H9 (cell line): ENCODE results near the gene JAKMIP1. TPM values are rescaled to one million over a fixed set of nuclear protein-coding genes. Genes with fewer than 3 reads are reported as not detected.

Experiments used
- DNase-seq: peaks from one replicate; pipeline ENCODE4 v3.0.0-alpha.2; 2017
- H2AFZ ChIP-seq: one replicate; pipeline ENCODE4 v1.6.1; 2013; ENCODE audit warnings: mild to moderate bottlenecking, low read length, control low read depth, moderate library complexity
- H2AK5ac ChIP-seq: 2 replicates; pipeline ENCODE4 v1.6.1; 2013; ENCODE audit warnings: low read length, control low read depth, mixed read lengths; ENCODE audit not compliant: insufficient read length
- H2BK120ac ChIP-seq: one replicate; pipeline ENCODE4 v1.6.1; 2013; ENCODE audit warnings: low read depth, mild to moderate bottlenecking, low read length, control low read depth, inconsistent platforms; ENCODE audit not compliant: poor library complexity, severe bottlenecking
- H2BK12ac ChIP-seq: 2 replicates; pipeline ENCODE4 v1.6.1; 2013; ENCODE audit warnings: low read length, control low read depth, mixed read lengths, low read depth; ENCODE audit not compliant: insufficient read length
- H2BK15ac ChIP-seq: 2 replicates; pipeline ENCODE4 v1.6.1; 2013; ENCODE audit warnings: low read depth, low read length, control low read depth
- H2BK20ac ChIP-seq: one replicate; pipeline ENCODE4 v1.6.1; 2013; ENCODE audit warnings: low read depth, mild to moderate bottlenecking, low read length, control low read depth, inconsistent platforms; ENCODE audit not compliant: poor library complexity, severe bottlenecking
- H2BK5ac ChIP-seq: 2 replicates; pipeline ENCODE4 v1.6.1; 2013; ENCODE audit warnings: low read length, control low read depth, mixed read lengths; ENCODE audit not compliant: insufficient read length
- H3K14ac ChIP-seq: 2 replicates; pipeline ENCODE4 v1.6.1; 2013; ENCODE audit warnings: low read length, control low read depth; ENCODE audit not compliant: insufficient read depth
- H3K18ac ChIP-seq: 2 replicates; pipeline ENCODE4 v1.6.1; 2013; ENCODE audit warnings: low read depth, mild to moderate bottlenecking, mixed read lengths, low read length, control low read depth; ENCODE audit not compliant: insufficient read length
- H3K23ac ChIP-seq: 2 replicates; pipeline ENCODE4 v1.6.1; 2013; ENCODE audit warnings: low read length, control low read depth, mixed read lengths, low read depth; ENCODE audit not compliant: insufficient read length
- H3K23me2 ChIP-seq: 2 replicates; pipeline ENCODE4 v1.6.1; 2013; ENCODE audit warnings: low read depth, mild to moderate bottlenecking, mixed read lengths, low read length, control low read depth; ENCODE audit not compliant: insufficient read length, poor library complexity, severe bottlenecking
- H3K27ac ChIP-seq: 2 replicates; pipeline ENCODE4 v1.5.1; 2013; ENCODE audit warnings: low read length, control low read depth, mixed read lengths, low read depth; ENCODE audit not compliant: insufficient read length
- H3K27me3 ChIP-seq: 2 replicates; pipeline ENCODE4 v1.6.1; 2013; ENCODE audit warnings: low read length, control low read depth, inconsistent platforms; ENCODE audit not compliant: insufficient read depth
- H3K4ac ChIP-seq: 2 replicates; pipeline ENCODE4 v1.6.1; 2013; ENCODE audit warnings: low read depth, mild to moderate bottlenecking, control low read depth, inconsistent platforms, low read length, moderate library complexity
- H3K4me1 ChIP-seq: 2 replicates; pipeline ENCODE4 v1.6.1; 2013; ENCODE audit warnings: low read length, control low read depth, inconsistent platforms; ENCODE audit not compliant: insufficient read depth
- H3K4me2 ChIP-seq: 2 replicates; pipeline ENCODE4 v1.6.1; 2013; ENCODE audit warnings: low read length, control low read depth, mixed read lengths; ENCODE audit not compliant: insufficient read length, insufficient read depth
- H3K56ac ChIP-seq: 2 replicates; pipeline ENCODE4 v1.6.1; 2013; ENCODE audit warnings: low read depth, mild to moderate bottlenecking, mixed read lengths, low read length, control low read depth; ENCODE audit not compliant: insufficient read length
- H3K79me1 ChIP-seq: 2 replicates; pipeline ENCODE4 v1.6.1; 2013; ENCODE audit warnings: low read depth, mild to moderate bottlenecking, moderate library complexity, low read length, control low read depth, inconsistent platforms; ENCODE audit not compliant: insufficient read depth, poor library complexity, severe bottlenecking
- H3K79me2 ChIP-seq: 2 replicates; pipeline ENCODE4 v1.6.1; 2013; ENCODE audit warnings: low read length, control low read depth, inconsistent platforms; ENCODE audit not compliant: insufficient read depth
- H3K9ac ChIP-seq: 2 replicates; pipeline ENCODE4 v1.6.1; 2013; ENCODE audit warnings: low read length, control low read depth, mixed read lengths; ENCODE audit not compliant: insufficient read length; ENCODE audit errors: extremely low read depth
- H3K9me3 ChIP-seq: one replicate; pipeline ENCODE4 v1.6.1; 2013; ENCODE audit warnings: low read depth, low read length, inconsistent platforms; ENCODE audit not compliant: control insufficient read depth
- H3T11ph ChIP-seq: one replicate; pipeline ENCODE4 v1.6.1; 2013; ENCODE audit warnings: mild to moderate bottlenecking, low read length, control low read depth, inconsistent platforms
- H4K20me1 ChIP-seq: one replicate; pipeline ENCODE4 v1.6.1; 2013; ENCODE audit not compliant: control insufficient read depth, insufficient read length, insufficient read depth
- H4K5ac ChIP-seq: 2 replicates; pipeline ENCODE4 v1.6.1; 2013; ENCODE audit warnings: low read depth, mild to moderate bottlenecking, mixed read lengths, low read length, control low read depth; ENCODE audit not compliant: insufficient read length
- H4K8ac ChIP-seq: replicated peaks from 2 replicates; pipeline ENCODE4 v1.6.1; 2013; ENCODE audit warnings: low read length, control low read depth, mixed read lengths, low read depth; ENCODE audit not compliant: insufficient read length
- H4K91ac ChIP-seq: 2 replicates; pipeline ENCODE4 v1.6.1; 2013; ENCODE audit warnings: low read depth, mild to moderate bottlenecking, moderate library complexity, mixed read lengths, low read length, control low read depth; ENCODE audit not compliant: insufficient read length
- H3K27ac Mint-ChIP-seq, 3 experiments: 2 replicates in 2 of 3; 3 replicates in 1 of 3; pipeline ENCODE4 v1.8.0; 2020 to 2021; ENCODE audit warnings: mixed read lengths in 3 of 3, mild to moderate bottlenecking in 1 of 3, moderate library complexity in 1 of 3
- H3K27me3 Mint-ChIP-seq: 2 replicates; pipeline ENCODE4 v1.8.0; 2021; ENCODE audit warnings: low read depth, mild to moderate bottlenecking, moderate library complexity, mixed read lengths
- H3K36me3 Mint-ChIP-seq, 3 experiments: 2 replicates in 2 of 3; 3 replicates in 1 of 3; pipeline ENCODE4 v1.8.0; 2020 to 2021; ENCODE audit warnings: low read depth in 3 of 3, mixed read lengths in 3 of 3; ENCODE audit not compliant: insufficient read depth in 1 of 3
- H3K4me1 Mint-ChIP-seq, 2 experiments: 2 replicates each; pipeline ENCODE4 v1.8.0; 2020; ENCODE audit warnings: mixed read lengths in 2 of 2
- H3K4me3 Mint-ChIP-seq, 2 experiments: 2 replicates in 1 of 2; 3 replicates in 1 of 2; pipeline ENCODE4 v1.8.0; 2020 to 2021; ENCODE audit warnings: mild to moderate bottlenecking in 2 of 2, mixed read lengths in 2 of 2, moderate library complexity in 1 of 2
- H3K9me3 Mint-ChIP-seq, 2 experiments: 2 replicates in 1 of 2; 3 replicates in 1 of 2; pipeline ENCODE4 v1.8.0; 2020; ENCODE audit warnings: mild to moderate bottlenecking in 2 of 2, mixed read lengths in 2 of 2, moderate library complexity in 1 of 2
- CTCF ChIP-seq: fragments of 200-600 bp; sonication (generic); conservative IDR thresholded peaks from 3 replicates; pipeline ENCODE4 v1.8.0; 2021; ENCODE audit warnings: antibody characterized with exemption, mild to moderate bottlenecking
- WGBS: extraction: QIAGEN DNeasy Blood & Tissue Kit; methylation state at CpG from one replicate; pipeline ENCODE4 v1.1.7; 2013; ENCODE audit warnings: missing lambda C conversion rate, low lambda C conversion rate, mixed read lengths; ENCODE audit not compliant: insufficient read length; ENCODE audit errors: extremely low coverage; 5-methylcytosine and 5-hydroxymethylcytosine counted together
- total RNA-seq: library from RNA; stranded (reverse); gene quantifications from 2 replicates; pipeline ENCODE4 v1.2.1, GENCODE V29; 2021

The JAKMIP1 gene
- total RNA-seq, 1 experiment from 2014 or later, result 1.5 TPM

GRCh38 chr4:6143603-6144181, 56.7 kb downstream of the JAKMIP1 start:
- no peak overlapping the region for H3K27ac ChIP-seq
- Mint-ChIP-seq H3K36me3 (peaks cover 0 to 4% (median 0%) of the 10 kb centered on the region in 3 experiments; a peak in 2 of 7 replicates), H3K9me3 (no peaks in the 10 kb centered on the region), H3K4me1 (peaks cover 4% of the 10 kb centered on the region in 2 experiments; a peak in 3 of 4 replicates), H3K27me3 (no peaks in the 10 kb centered on the region; the same call in 1 of the 2 replicates), H3K27ac (0 out of 7 replicates have a peak overlapping the region, but pooled peaks of 1 of the 3 experiments have one; percentile 23), H3K4me3 (no peak overlapping the region)
- no peak overlapping the region for H2BK20ac ChIP-seq
- no peak overlapping the region for H3K14ac ChIP-seq
- no peak overlapping the region for H4K91ac ChIP-seq
- no peak overlapping the region for H3K23ac ChIP-seq
- no peak for TF ChIP-seq CTCF
- no peak overlapping the region for H3K18ac ChIP-seq
- no peak overlapping the region for H2BK120ac ChIP-seq
- H3K56ac ChIP-seq, result no peak overlapping the region
- H3K27me3 ChIP-seq, result no peaks in the 10 kb centered on the region
- no peak overlapping the region for H3K4ac ChIP-seq
- WGBS, result no CpG with 5 or more reads among the region's 3 CpGs
- no peaks in the 10 kb centered on the region for H3K4me1 ChIP-seq
- H2BK12ac ChIP-seq, result no peak overlapping the region
- H3K4me2 ChIP-seq, result no peak overlapping the region
- no peak overlapping the region for H4K5ac ChIP-seq
- H3K79me1 ChIP-seq, result no peaks in the 10 kb centered on the region
- H2AFZ ChIP-seq, result no peak overlapping the region
- no peaks in the 10 kb centered on the region for H3K23me2 ChIP-seq
- no peak overlapping the region for H2AK5ac ChIP-seq
- DNase-seq, result no peak
- H4K8ac ChIP-seq, result no peak overlapping the region
- no peak overlapping the region for H2BK5ac ChIP-seq
- no peaks in the 10 kb centered on the region for H3K79me2 ChIP-seq
- no peak overlapping the region for H3K9ac ChIP-seq
- H2BK15ac ChIP-seq, result no peak overlapping the region
- no peaks in the 10 kb centered on the region for H4K20me1 ChIP-seq
- H3K9me3 ChIP-seq, result no peaks in the 10 kb centered on the region
- no peak overlapping the region for H3T11ph ChIP-seq
